Endothelial cell of umbilical vein (primary cell): ENCODE results near the gene ATP6V1F. TPM values are rescaled to one million over a fixed set of nuclear protein-coding genes. Genes with fewer than 3 reads are reported as not detected.

ENCODE experiments used
- BruUV-seq: library from RNA; stranded (reverse); fragments of 400-500 nt; replicated peaks from 2 replicates; lab custom pipeline; 2021; lab: Mats Ljungman, UMichigan
- CTCF ChIA-PET: fragments of 300-600, 350-600 bp; sonication (Branson Sonifier 250); formaldehyde crosslinking; loops from one replicate; lab custom pipeline; 2021; ENCODE audit warnings: antibody characterized with exemption, inconsistent platforms; lab: Charles Lee
- POLR2A ChIA-PET: fragments of 300-600, 350-600 bp; sonication (Branson Sonifier 250); formaldehyde crosslinking; loops from one replicate; lab custom pipeline; 2021; ENCODE audit warnings: antibody characterized with exemption, inconsistent platforms; lab: Charles Lee
- DNase-seq: peaks from one replicate; pipeline ENCODE4 v3.0.0-alpha.2; 2011; ENCODE audit warnings: low read depth, low spot score
- FAIRE-seq: peaks from 2 replicates; lab custom pipeline; 2011; peaks lifted over from hg19 to GRCh38; lab: Jason Lieb, UNC
- H2AFZ ChIP-seq: 2 replicates; pipeline ENCODE4 v1.6.0; 2012; ENCODE audit warnings: low read depth, low read length, control low read depth, inconsistent platforms
- H3K27ac ChIP-seq: 2 replicates; pipeline ENCODE4 v1.5.1; 2011; ENCODE audit warnings: low read depth, mild to moderate bottlenecking, control low read depth, low read length, moderate library complexity; ENCODE audit not compliant: insufficient read depth
- H3K27me3 ChIP-seq, 2 experiments: 2 replicates each; pipeline versions ENCODE4 v1.6.0 to v1.6.1; 2011; ENCODE audit warnings: low read length in 2 of 2, mixed read lengths in 1 of 2; ENCODE audit not compliant: control insufficient read depth in 2 of 2, insufficient read depth in 2 of 2
- H3K36me3 ChIP-seq, 2 experiments: 2 replicates in 1 of 2; 3 replicates in 1 of 2; pipeline ENCODE4 v1.5.1; 2011; ENCODE audit warnings: low read length in 2 of 2, mild to moderate bottlenecking in 1 of 2, moderate library complexity in 1 of 2; ENCODE audit not compliant: control insufficient read depth in 2 of 2, insufficient read depth in 2 of 2; ENCODE audit errors: extremely low read depth in 1 of 2
- H3K4me1 ChIP-seq: 3 replicates; pipeline ENCODE4 v1.5.1; 2011; ENCODE audit warnings: mild to moderate bottlenecking, low read length; ENCODE audit not compliant: control insufficient read depth, insufficient read depth; ENCODE audit errors: extremely low read depth
- H3K4me2 ChIP-seq: 2 replicates; pipeline ENCODE4 v1.6.1; 2011; ENCODE audit warnings: low read length, control low read depth, mixed read lengths; ENCODE audit not compliant: insufficient read depth
- H3K4me3 ChIP-seq, 3 experiments: fragments of 200-600 bp in 1 of 3; sonication (generic), shearing (Covaris generic) in 1 of 3; replicated peaks in 1 of 3; 2 replicates each; pipeline ENCODE4 v1.5.1; 2011 to 2016; ENCODE audit warnings: control low read depth in 3 of 3, low read length in 3 of 3, mild to moderate bottlenecking in 2 of 3, inconsistent platforms in 1 of 3, low read depth in 1 of 3, moderate library complexity in 1 of 3; ENCODE audit not compliant: insufficient read depth in 1 of 3
- H3K79me2 ChIP-seq: 2 replicates; pipeline ENCODE4 v1.6.0; 2012; ENCODE audit warnings: low read length, inconsistent platforms; ENCODE audit not compliant: control insufficient read depth, insufficient read depth
- H3K9ac ChIP-seq: replicated peaks from 2 replicates; pipeline ENCODE3; 2011; ENCODE audit warnings: low read length, control low read depth; ENCODE audit not compliant: insufficient read depth; ENCODE audit errors: extremely low read depth
- H3K9me1 ChIP-seq: replicated peaks from 3 replicates; pipeline ENCODE4 v1.6.0; 2011; ENCODE audit warnings: mild to moderate bottlenecking, low read length; ENCODE audit not compliant: control insufficient read depth, insufficient read depth; ENCODE audit errors: extremely low read depth
- H3K9me3 ChIP-seq: replicated peaks from 2 replicates; pipeline ENCODE4 v1.5.1; 2012; ENCODE audit warnings: low read length, inconsistent platforms; ENCODE audit not compliant: control insufficient read depth, insufficient read depth
- H4K20me1 ChIP-seq: replicated peaks from 2 replicates; pipeline ENCODE3; 2011; ENCODE audit warnings: mild to moderate bottlenecking, low read length; ENCODE audit not compliant: control insufficient read depth, insufficient read depth; ENCODE audit errors: extremely low read depth
- CTCF ChIP-seq, 2 donors: IDR thresholded peaks; 1 replicate in 1 of 2; 2 replicates in 1 of 2; pipeline ENCODE4 v1.5.1; 2011; ENCODE audit warnings: low read length in 2 of 2, mild to moderate bottlenecking in 2 of 2, moderate library complexity in 2 of 2, control low read depth in 1 of 2, inconsistent platforms in 1 of 2, low read depth in 1 of 2; ENCODE audit not compliant: insufficient read depth in 1 of 2; ENCODE audit errors: extremely low read depth in 1 of 2
- EZH2 ChIP-seq: IDR thresholded peaks from 2 replicates; pipeline ENCODE4 v1.6.1; 2012; ENCODE audit warnings: borderline replicate concordance, low read depth, mild to moderate bottlenecking, moderate library complexity, low read length, inconsistent platforms; ENCODE audit not compliant: severe bottlenecking
- FOS ChIP-seq: IDR thresholded peaks from 2 replicates; pipeline ENCODE4 v1.6.1; 2011; ENCODE audit warnings: mild to moderate bottlenecking, low read length, moderate library complexity, borderline replicate concordance; ENCODE audit not compliant: insufficient read depth
- GATA2 ChIP-seq: IDR thresholded peaks from 2 replicates; pipeline ENCODE4 v1.7.0; 2011; ENCODE audit warnings: low read depth, mild to moderate bottlenecking, moderate library complexity, mixed read lengths, low read length; ENCODE audit not compliant: insufficient read length, insufficient read depth
- JUN ChIP-seq: IDR thresholded peaks from 2 replicates; pipeline ENCODE4 v1.6.1; 2011; ENCODE audit warnings: borderline replicate concordance, low read depth; ENCODE audit not compliant: insufficient read length, insufficient read depth
- MAX ChIP-seq: IDR thresholded peaks from 2 replicates; pipeline ENCODE4 v1.6.1; 2011; ENCODE audit not compliant: insufficient read depth, insufficient read length
- MYC ChIP-seq: IDR thresholded peaks from one replicate; pipeline ENCODE4 v1.6.1; 2011; ENCODE audit warnings: mild to moderate bottlenecking, low read depth, low read length
- POLR2A ChIP-seq: IDR thresholded peaks from 2 replicates; pipeline ENCODE4 v1.6.1; 2012; ENCODE audit warnings: low read depth, mild to moderate bottlenecking, control low read depth, low read length
- POLR2AphosphoS5 ChIP-seq: IDR thresholded peaks from 2 replicates; pipeline ENCODE4 v1.6.1; 2012; ENCODE audit warnings: low read depth, mild to moderate bottlenecking, control low read depth, low read length, moderate library complexity; ENCODE audit not compliant: insufficient read depth
- dilution Hi-C: fragments of 300-500 bp; cut with MboI; formaldehyde crosslinking; loops from one replicate; pipeline ENCODE4 v1.15.0; 2019; ENCODE audit warnings: low sequenced_read_pairs; ENCODE audit not compliant: extremely low pct_ligation_motif_present
- intact Hi-C: fragments of 100-400 bp; cut with micrococcal nuclease; formaldehyde crosslinking; loops from one replicate; pipeline ENCODE4 v1.10.0; 2022
- polyA plus RNA-seq, 4 experiments: library from polyadenylated mRNA; depleted of rRNA in 3 of 4; stranded (reverse) in 3 of 4; unstranded in 1 of 4; fragments of >200 nt; gene quantifications; 2 replicates each; pipeline versions ENCODE4 v1.2.1 to v1.2.3, GENCODE V29; 2011 to 2012; ENCODE audit warnings: missing spikeins in 1 of 4
- total RNA-seq: library from RNA; stranded (reverse); gene quantifications from 2 replicates; pipeline ENCODE4 v1.2.3, GENCODE V29; 2021

The ATP6V1F gene
- total and polyA plus RNA-seq, 2 donors (not counting 3 experiments of a cell fraction or from before 2014, with no cell fraction given), result 156 to 360 TPM

- Histone ChIP-seq H3K9ac (no peak overlapping the region), H2AFZ (no peak overlapping the region), H3K27me3 (no peaks in the 10 kb centered on the region), H3K4me1 (no peaks in the 10 kb centered on the region), H3K36me3 (no peaks in the 10 kb centered on the region), H3K4me3 (no peak overlapping the region), H3K9me1 (no peaks in the 10 kb centered on the region), H3K9me3 (no peaks in the 10 kb centered on the region), H3K4me2 (no peak overlapping the region), H4K20me1 (no peaks in the 10 kb centered on the region), H3K79me2 (no peaks in the 10 kb centered on the region), H3K27ac (no peak overlapping the region)
- dilution Hi-C loops, result no loop called here
- TF ChIP-seq MAX (no peak), GATA2 (no peak), EZH2 (no peak), JUN (no peak), FOS (no peak), MYC (no peak), POLR2A (no peak), POLR2AphosphoS5 (no peak), CTCF (IDR thresholded peaks at IDR 0.05; ENCODE audit: extremely low read depth in 1 of 2, insufficient read depth in 1 of 2, low read depth in 1 of 2, low read length in 2 of 2) (no peak)
- no TSS peak for BruUV-seq
- ChIA-PET CTCF (interaction anchor here (0.8 to 3.6 kb wide), 11 partner anchors 12 to 455 kb away, joined by 3 to 41 read pairs (median 6); partner anchors contain the start of gene ATP6V1F), POLR2A (no interaction called here)
- FAIRE-seq (no peak), DNase-seq (no peak)
- intact Hi-C loops, result loop anchor here (1.0 to 5.0 kb wide), 5 partner anchors 18 to 454 kb away; partner anchors contain the start of gene METTL2B
Measured at GRCh38 chr7:128880791-128881457, 18.3 kb downstream of the ATP6V1F start.
